Measurements from ENCODE around the gene PML. TPM values are rescaled to one million over a fixed set of nuclear protein-coding genes. Genes with fewer than 3 reads are reported as not detected.
"Not testable (repeated sequence)": the region's sequence is repeated elsewhere in the genome, so short reads cannot be mapped to it uniquely, and the experiment has no call there.

The PML gene
- total RNA-seq, 1 donor from 2014 or later = 24.6 TPM

DNA sequence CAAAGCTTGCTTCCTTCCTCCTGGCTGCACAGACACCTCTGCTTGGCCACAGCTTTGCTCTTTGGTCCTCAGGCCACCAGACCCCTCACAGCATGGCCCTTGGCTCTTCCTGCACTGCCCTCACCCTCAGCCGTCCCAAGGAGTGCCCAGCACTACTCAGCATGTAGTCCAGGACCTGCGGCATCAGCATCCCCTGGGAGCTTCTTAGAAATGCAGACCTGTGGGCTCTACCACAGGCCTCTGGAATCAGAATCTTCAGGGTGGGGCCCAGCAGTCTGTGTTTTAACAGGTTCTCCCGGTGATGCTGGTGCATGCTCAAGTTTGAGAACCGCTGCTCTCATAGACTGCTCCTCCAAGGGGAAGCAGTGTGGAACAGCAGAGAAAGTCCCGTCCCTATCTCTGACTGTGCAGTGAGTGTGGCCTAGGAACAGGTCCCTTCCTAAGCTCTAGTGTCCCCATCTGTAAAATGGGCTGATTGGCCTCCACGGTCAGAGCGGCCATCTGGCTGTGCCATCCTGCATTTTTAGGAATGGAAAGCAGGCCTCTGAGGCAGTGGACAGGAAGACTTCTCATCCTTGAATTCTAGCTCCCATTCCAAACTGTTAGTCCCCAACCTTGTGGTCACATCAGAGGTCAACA is 51.2 kb downstream of the PML start:
- intact Hi-C loops (cut with DNase I) = no loop called here
- DNase-seq (ENCODE audit: low spot score) = no peak

DNA sequence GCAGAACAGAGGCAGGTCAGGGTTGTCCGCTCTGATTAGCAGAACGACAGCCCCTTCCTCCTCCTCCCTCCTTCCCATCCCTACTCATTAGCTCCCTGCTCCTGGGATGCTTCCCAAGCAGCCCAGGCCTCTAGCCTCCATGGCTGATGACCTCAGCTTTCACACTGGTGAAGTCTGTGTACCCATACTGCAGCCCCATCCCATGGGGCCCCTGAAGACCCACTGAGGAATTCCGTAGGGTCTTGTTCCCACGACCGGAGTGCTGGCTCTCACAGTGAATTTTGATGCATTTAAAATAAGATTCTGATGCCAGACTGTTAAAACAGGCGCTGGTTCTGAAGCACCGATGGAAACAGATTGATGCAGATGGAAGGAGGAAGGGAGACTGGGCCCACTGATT is 51.8 kb downstream of the PML start:
- no peak for DNase-seq (ENCODE audit: low spot score)
- intact Hi-C loops (cut with DNase I) = no loop called here

- DNase-seq (ENCODE audit: low spot score) = no peak
- intact Hi-C loops (cut with DNase I) = loop anchor here (5.0 kb wide), 2 partner anchors 77 to 272 kb away; no protein-coding TSS in a partner anchor
Measured at GRCh38 chr15:74050127-74050526, 55.6 kb downstream of the PML start.

DNA sequence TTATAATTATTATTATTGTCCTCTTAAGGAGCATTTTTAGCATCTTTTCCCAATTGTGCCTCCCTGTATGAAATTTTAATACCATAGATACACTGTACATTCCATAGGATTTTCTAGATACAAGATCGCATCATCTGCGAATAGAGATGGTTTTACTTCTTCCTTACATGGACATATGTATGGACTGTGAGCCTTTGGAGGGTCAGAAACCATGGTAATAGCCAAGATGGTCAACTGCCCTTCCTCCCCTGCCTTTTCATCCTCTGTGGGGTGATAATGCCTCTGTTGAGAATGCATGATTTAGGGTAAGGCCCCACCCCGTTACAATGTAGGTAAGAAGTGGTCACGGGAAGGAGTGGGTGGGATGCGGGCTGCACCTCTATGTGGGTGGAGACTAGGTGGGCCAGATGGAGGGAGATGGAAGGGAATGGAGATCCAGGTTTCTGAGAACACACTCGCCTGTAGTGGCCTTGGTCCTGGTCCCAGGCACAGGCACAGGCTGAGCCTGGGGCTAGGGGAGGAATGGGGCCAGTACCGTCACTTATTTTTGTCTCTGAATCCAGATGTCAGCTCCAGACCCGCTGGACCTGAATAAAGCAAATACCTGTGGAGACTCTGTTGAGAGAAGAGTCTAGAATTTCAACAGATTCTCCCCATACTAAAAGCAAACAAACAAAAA is 56.2 kb downstream of the PML start:
- DNase-seq (ENCODE audit: low spot score) = no peak
- intact Hi-C loops (cut with DNase I) = loop anchor here (5.0 kb wide), 2 partner anchors 77 to 272 kb away; no protein-coding TSS in a partner anchor

- not testable (repeated sequence) for DNase-seq (ENCODE audit: low spot score)
- intact Hi-C loops (cut with DNase I) = loop anchor here (5.0 kb wide), 2 partner anchors 75 to 270 kb away; no protein-coding TSS in a partner anchor
Measured at GRCh38 chr15:74052271-74053260, 58.0 kb downstream of the PML start.

GRCh38 chr15:74053517-74053916 is 59.0 kb downstream of the PML start:
- DNase-seq (ENCODE audit: low spot score) = no peak
- intact Hi-C loops (cut with DNase I) = loop anchor here (5.0 kb wide), 2 partner anchors 74 to 269 kb away; no protein-coding TSS in a partner anchor

DNA sequence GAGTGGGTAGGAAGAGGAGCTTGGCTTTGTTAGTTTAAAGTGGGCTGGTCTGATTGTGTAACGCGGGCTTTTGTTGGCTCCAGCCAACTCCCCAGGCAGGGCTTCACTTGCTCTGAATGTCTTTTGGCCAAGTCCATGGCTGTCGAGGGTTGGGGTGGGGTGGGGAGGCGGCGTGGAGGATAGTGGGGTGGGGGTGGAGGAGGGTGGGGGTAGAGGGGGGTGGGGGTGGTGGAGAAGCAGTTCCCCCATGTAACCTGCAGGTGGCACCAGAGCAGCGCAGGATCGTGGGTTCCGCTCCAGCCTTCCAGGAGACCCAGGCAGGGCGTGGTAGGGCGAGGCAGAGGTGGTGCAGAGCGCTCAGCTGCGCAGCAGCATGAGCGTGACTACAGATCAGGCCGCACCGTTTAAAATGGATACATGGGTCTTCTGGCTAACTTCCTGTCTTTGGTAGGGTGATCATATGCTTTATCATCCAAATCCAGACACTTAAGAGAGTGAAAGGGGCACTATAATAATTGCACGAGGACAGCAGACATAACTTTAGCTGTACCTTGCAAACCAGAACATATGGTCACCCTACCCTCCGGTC is 59.5 kb downstream of the PML start:
- peak; percentile 91 for DNase-seq (ENCODE audit: low spot score)
- intact Hi-C loops (cut with DNase I) = loop anchor here (5.0 kb wide), 2 partner anchors 73 to 268 kb away; no protein-coding TSS in a partner anchor

GRCh38 chr15:74055804-74056203 is 61.3 kb downstream of the PML start:
- intact Hi-C loops (cut with DNase I) = no loop called here
- no peak for DNase-seq (ENCODE audit: low spot score)

GRCh38 chr15:74056330-74056729 is 61.8 kb downstream of the PML start:
- intact Hi-C loops (cut with DNase I); DNase-seq (ENCODE audit: low spot score): not testable (repeated sequence)

GRCh38 chr15:74059050-74059833 is 64.7 kb downstream of the PML start:
- DNase-seq (ENCODE audit: low spot score); intact Hi-C loops (cut with DNase I): not testable (repeated sequence)

DNA sequence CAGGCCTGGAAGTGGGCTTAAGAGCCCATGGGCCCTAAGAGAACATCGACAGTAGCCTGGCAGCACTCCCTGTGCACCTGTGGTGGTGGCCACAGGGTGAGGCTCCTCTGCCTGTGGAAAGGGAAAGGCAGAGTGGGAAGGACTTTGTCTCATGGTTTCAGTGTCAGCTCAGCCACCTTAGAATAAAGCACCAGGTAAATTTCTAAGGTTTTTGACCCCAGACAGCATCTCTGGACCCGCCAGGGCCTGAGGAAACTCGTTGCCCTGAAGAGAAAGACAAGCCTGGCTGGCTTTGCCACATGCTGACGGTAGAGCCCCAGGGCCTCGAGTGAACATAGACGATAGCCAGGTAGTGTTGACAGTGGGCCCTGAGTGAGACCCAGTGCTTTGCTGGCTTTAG is 65.7 kb downstream of the PML start:
- intact Hi-C loops (cut with DNase I) = no loop called here
- no peak for DNase-seq (ENCODE audit: low spot score)

DNA sequence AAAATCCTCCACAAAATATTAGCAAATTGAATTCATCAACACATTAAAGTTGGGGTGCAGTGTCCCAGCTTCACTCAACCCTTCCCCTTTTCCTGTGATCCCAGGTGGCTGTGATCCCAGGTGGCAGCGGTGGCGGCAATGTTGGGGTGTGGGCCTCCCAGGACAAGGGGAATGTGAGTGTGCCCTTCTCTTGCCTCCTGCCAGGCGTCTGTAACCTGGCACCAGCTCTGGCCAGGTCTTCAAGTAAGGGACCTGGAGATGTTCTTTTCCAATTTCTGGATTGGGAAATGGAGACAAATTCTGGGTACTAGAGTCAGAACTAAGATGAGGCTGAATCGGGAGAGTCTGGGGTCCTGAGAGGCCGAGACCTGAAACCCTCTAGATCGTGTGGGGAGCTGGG is 67.7 kb downstream of the PML start:
- DNase-seq (ENCODE audit: low spot score) = no peak
- intact Hi-C loops (cut with DNase I) = no loop called here

GRCh38 chr15:74062671-74063070 is 68.2 kb downstream of the PML start:
- intact Hi-C loops (cut with DNase I) = no loop called here
- DNase-seq (ENCODE audit: low spot score) = no peak

GRCh38 chr15:74063425-74064146 is 69.1 kb downstream of the PML start:
- intact Hi-C loops (cut with DNase I) = not testable (repeated sequence)

GRCh38 chr15:74064183-74064582 is 69.7 kb downstream of the PML start:
- DNase-seq (ENCODE audit: low spot score); intact Hi-C loops (cut with DNase I): not testable (repeated sequence)

More at GRCh38 chr15:74063425-74064146, 69.1 kb downstream of the PML start:
- not testable (repeated sequence) for DNase-seq (ENCODE audit: low spot score)

- DNase-seq (ENCODE audit: low spot score); intact Hi-C loops (cut with DNase I): not testable (repeated sequence)
Measured at GRCh38 chr15:74064822-74065221, 70.3 kb downstream of the PML start.

- intact Hi-C loops (cut with DNase I); DNase-seq (ENCODE audit: low spot score): not testable (repeated sequence)
Measured at GRCh38 chr15:74065684-74066411, 71.3 kb downstream of the PML start.

All from cardiac septum (tissue), 1 donor.